Mammary epithelial cell (primary cell): Measurements from ENCODE around the gene DUSP3.

Experiments
- CTCF ChIP-seq, 2 donors: IDR thresholded peaks in 1 of 2; conservative IDR thresholded peaks in 1 of 2; 2 replicates each; pipeline ENCODE4 v1.5.1; 2011 to 2012; ENCODE audit warnings: inconsistent platforms in 2 of 2, low read length in 2 of 2, mild to moderate bottlenecking in 2 of 2, control low read depth in 1 of 2, low read depth in 1 of 2; ENCODE audit not compliant: insufficient read depth in 1 of 2; ENCODE audit errors: extremely low read depth in 1 of 2
- EZH2 ChIP-seq: IDR thresholded peaks from 2 replicates; pipeline ENCODE4 v1.6.1; 2012; ENCODE audit warnings: low read length, inconsistent platforms, borderline replicate concordance

DNA sequence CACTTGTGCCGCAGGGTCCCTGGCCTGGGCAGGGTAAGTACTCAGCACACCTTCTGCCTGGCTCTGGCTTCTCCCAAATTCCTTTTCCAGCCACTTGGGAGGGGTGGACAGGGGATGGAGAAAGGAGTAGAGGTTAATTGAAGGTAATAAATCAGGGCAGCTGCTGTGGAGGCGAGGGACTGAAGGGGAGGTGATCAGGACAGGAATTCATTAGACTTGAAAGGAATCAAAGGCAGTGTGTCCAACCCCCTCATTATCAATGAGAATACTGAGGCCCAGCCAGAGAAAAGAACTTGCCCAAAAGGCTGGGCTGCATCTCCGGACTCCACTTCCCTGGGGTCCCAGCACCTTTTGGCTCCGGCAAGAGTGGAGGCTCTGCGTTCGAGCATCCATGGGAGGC is 22.6 kb downstream of the DUSP3 start:
- TF ChIP-seq CTCF (conservative IDR thresholded peaks at IDR 0.05 in 1 of 2, IDR thresholded peaks at IDR 0.05 in 1 of 2; ENCODE audit: extremely low read depth in 1 of 2, insufficient read depth in 1 of 2, low read depth in 1 of 2, low read length in 2 of 2) (no peak), EZH2 (no peak)
